ENCODE data around the gene PHOSPHO2.

The PHOSPHO2 gene

GRCh38 chr2:169716938-169717690 lies 22.8 kb downstream of the PHOSPHO2 start (continued):
- TF ChIP-seq ZC3H10 (CRISPR knock-in tag; IDR thresholded peaks at IDR 0.05) (no peak), ISL1 (CRISPR knock-in tag; IDR thresholded peaks at IDR 0.05) (peak; percentile 60), TCF4 (CRISPR knock-in tag; IDR thresholded peaks at IDR 0.05; ENCODE audit: borderline replicate concordance) (peak; percentile 69; the same call in 1 of the 2 replicates), ESRRG (CRISPR knock-in tag; IDR thresholded peaks at IDR 0.05) (peak; percentile 50; the same call in 1 of the 2 replicates), ZNF565 (CRISPR knock-in tag; conservative IDR thresholded peaks at IDR 0.05; ENCODE audit: low read depth) (peak; percentile 85; the same call in 1 of the 2 replicates), ZFP3 (CRISPR knock-in tag; IDR thresholded peaks at IDR 0.05) (peak; percentile 83; the same call in 1 of the 2 replicates)

GRCh38 chr2:169717691-169718063 lies 23.4 kb downstream of the PHOSPHO2 start:
- no peak for ATAC-seq
- TF ChIP-seq ZNF565 (CRISPR knock-in tag; conservative IDR thresholded peaks at IDR 0.05; ENCODE audit: low read depth) (no peak), CSDC2 (CRISPR knock-in tag; IDR thresholded peaks at IDR 0.05) (peak; percentile 2; the same call in 1 of the 2 replicates), OSR1 (CRISPR knock-in tag; IDR thresholded peaks at IDR 0.05) (no peak), TOX (CRISPR knock-in tag; IDR thresholded peaks at IDR 0.05; ENCODE audit: borderline replicate concordance) (no peak), ZNF8 (CRISPR knock-in tag; IDR thresholded peaks at IDR 0.05) (0 out of 2 replicates have a peak, but pooled peaks have one; percentile 2)

GRCh38 chr2:169718930-169719504 lies 24.7 kb downstream of the PHOSPHO2 start:
- no peak for TF ChIP-seq OSR1 (CRISPR knock-in tag; IDR thresholded peaks at IDR 0.05)
- no peak for TF ChIP-seq ZNF70 (CRISPR knock-in tag; IDR thresholded peaks at IDR 0.05)
- TF ChIP-seq BACH2 (CRISPR knock-in tag; IDR thresholded peaks at IDR 0.05; ENCODE audit: borderline replicate concordance) = no peak
- TF ChIP-seq CREB5 (CRISPR knock-in tag; IDR thresholded peaks at IDR 0.05; ENCODE audit: low read depth) = no peak
- no peak for TF ChIP-seq ESRRG (CRISPR knock-in tag; IDR thresholded peaks at IDR 0.05)
- ATAC-seq = no peak

GRCh38 chr2:169721016-169721415 lies 26.7 kb downstream of the PHOSPHO2 start:
- no peak for TF ChIP-seq ESRRG (CRISPR knock-in tag; IDR thresholded peaks at IDR 0.05)
- no peak for TF ChIP-seq TCF4 (CRISPR knock-in tag; IDR thresholded peaks at IDR 0.05; ENCODE audit: borderline replicate concordance)
- no peak for TF ChIP-seq TOX (CRISPR knock-in tag; IDR thresholded peaks at IDR 0.05; ENCODE audit: borderline replicate concordance)
- no peak for TF ChIP-seq ISL1 (CRISPR knock-in tag; IDR thresholded peaks at IDR 0.05)
- no peak for TF ChIP-seq OSR1 (CRISPR knock-in tag; IDR thresholded peaks at IDR 0.05)
- no peak for TF ChIP-seq ZFP3 (CRISPR knock-in tag; IDR thresholded peaks at IDR 0.05)
- TF ChIP-seq ZNF8 (CRISPR knock-in tag; IDR thresholded peaks at IDR 0.05) = no peak
- TF ChIP-seq ZNF565 (CRISPR knock-in tag; conservative IDR thresholded peaks at IDR 0.05; ENCODE audit: low read depth) = no peak
- TF ChIP-seq POU6F1 (CRISPR knock-in tag; IDR thresholded peaks at IDR 0.05; ENCODE audit: borderline replicate concordance, low read depth) = no peak
- no peak for TF ChIP-seq CSDC2 (CRISPR knock-in tag; IDR thresholded peaks at IDR 0.05)
- ATAC-seq = no peak

- ATAC-seq = no peak
- TF ChIP-seq ZC3H10 (CRISPR knock-in tag; IDR thresholded peaks at IDR 0.05) = no peak
- TF ChIP-seq BACH2 (CRISPR knock-in tag; IDR thresholded peaks at IDR 0.05; ENCODE audit: borderline replicate concordance) = no peak
- no peak for TF ChIP-seq CREB5 (CRISPR knock-in tag; IDR thresholded peaks at IDR 0.05; ENCODE audit: low read depth)
- TF ChIP-seq ZNF8 (CRISPR knock-in tag; IDR thresholded peaks at IDR 0.05) = no peak
- TF ChIP-seq GLIS3 (CRISPR knock-in tag; IDR thresholded peaks at IDR 0.05) = no peak
- no peak for TF ChIP-seq TSHZ2 (CRISPR knock-in tag; IDR thresholded peaks at IDR 0.05)
- no peak for TF ChIP-seq PATZ1 (CRISPR knock-in tag; IDR thresholded peaks at IDR 0.05; ENCODE audit: borderline replicate concordance)
- TF ChIP-seq RARB (CRISPR knock-in tag; IDR thresholded peaks at IDR 0.05) = no peak
- TF ChIP-seq PPARA (CRISPR knock-in tag; IDR thresholded peaks at IDR 0.05; ENCODE audit: borderline replicate concordance) = no peak
- TF ChIP-seq ZFP30 (CRISPR knock-in tag; IDR thresholded peaks at IDR 0.05) = no peak
- no peak for TF ChIP-seq POU6F1 (CRISPR knock-in tag; IDR thresholded peaks at IDR 0.05; ENCODE audit: borderline replicate concordance, low read depth)
- TF ChIP-seq TCF4 (CRISPR knock-in tag; IDR thresholded peaks at IDR 0.05; ENCODE audit: borderline replicate concordance) = no peak
- TF ChIP-seq ZNF70 (CRISPR knock-in tag; IDR thresholded peaks at IDR 0.05) = no peak
- no peak for TF ChIP-seq ZNF565 (CRISPR knock-in tag; conservative IDR thresholded peaks at IDR 0.05; ENCODE audit: low read depth)
- no peak for TF ChIP-seq ZFP3 (CRISPR knock-in tag; IDR thresholded peaks at IDR 0.05)
These were observed 32.8 kb downstream of the PHOSPHO2 start for GRCh38 chr2:169727065-169727464.

All from SK-N-SH treated with all-trans-retinoic acid at 6 μM for 48 hours (cell line).